Activated CD8-positive, alpha-beta memory T cell treated with anti-CD3 and anti-CD28 coated beads, Interleukin-2, amount 50 U/mL, for 24 hours (primary cell): ENCODE measurements around the gene SGF29.
"Not testable (repeated sequence)": the region's sequence is repeated elsewhere in the genome, so short reads cannot be mapped to it uniquely, and the experiment has no call there.

Experiments used
- DNase-seq: peaks from one replicate; pipeline ENCODE4 v3.0.0-alpha.2; 2020; ENCODE audit errors: extremely low read depth

The SGF29 gene

GRCh38 chr16:28612359-28613280, 58.9 kb downstream of the SGF29 start:
- not testable (repeated sequence) for DNase-seq

- DNase-seq: not testable (repeated sequence)
Observed at GRCh38 chr16:28613912-28614311, 60.2 kb downstream of the SGF29 start.

- not testable (repeated sequence) for DNase-seq
Observed at GRCh38 chr16:28614561-28614960, 60.8 kb downstream of the SGF29 start.

- DNase-seq: not testable (repeated sequence)
Observed at GRCh38 chr16:28615486-28616223, 61.9 kb downstream of the SGF29 start.

DNA sequence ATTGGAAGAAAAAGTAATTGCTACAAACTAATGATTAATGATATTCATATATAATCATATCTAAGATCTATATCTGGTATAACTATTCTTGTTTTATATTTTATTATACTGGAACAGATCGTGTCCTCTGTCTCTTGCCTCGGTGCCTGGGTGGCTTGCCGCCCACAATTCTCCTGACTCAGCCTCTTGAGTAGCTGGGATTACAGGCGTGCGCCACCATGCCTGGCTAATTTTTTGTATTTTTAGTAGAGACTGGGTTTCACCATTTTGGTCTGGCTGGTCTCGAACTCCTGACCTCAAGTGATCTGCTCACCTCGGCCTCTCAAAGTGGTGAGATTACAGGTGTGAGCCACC, 62.5 kb downstream of the SGF29 start:
- DNase-seq: not testable (repeated sequence)

DNA sequence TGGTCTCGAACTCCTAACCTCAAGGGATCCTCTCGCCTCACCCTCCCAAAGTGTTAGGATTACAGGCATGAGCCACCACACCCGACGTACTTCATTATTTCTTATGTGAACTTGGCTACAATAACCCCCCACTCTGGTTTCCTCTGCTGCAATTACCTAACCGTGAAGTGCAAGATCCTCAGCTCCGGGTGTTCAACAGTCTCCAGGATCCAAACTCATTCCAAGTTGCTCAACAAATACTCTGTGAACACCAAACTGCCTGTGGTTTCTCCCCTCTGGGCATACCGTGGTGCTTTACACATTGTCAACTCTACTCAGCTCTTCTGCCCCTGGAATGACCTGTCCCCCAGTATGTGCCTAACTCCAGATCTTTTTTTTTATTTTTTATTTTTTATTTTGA, 62.9 kb downstream of the SGF29 start:
- no peak for DNase-seq

- DNase-seq: no peak
Observed at GRCh38 chr16:28617874-28618273, 64.2 kb downstream of the SGF29 start.

GRCh38 chr16:28620316-28620715, 66.6 kb downstream of the SGF29 start:
- not testable (repeated sequence) for DNase-seq

GRCh38 chr16:28621481-28622155, 67.9 kb downstream of the SGF29 start:
- no peak for DNase-seq

GRCh38 chr16:28622532-28623171, 68.9 kb downstream of the SGF29 start:
- not testable (repeated sequence) for DNase-seq

- no peak for DNase-seq
Observed at GRCh38 chr16:28623172-28623711, 69.5 kb downstream of the SGF29 start.

- not testable (repeated sequence) for DNase-seq
Observed at GRCh38 chr16:28630905-28631304, 77.2 kb downstream of the SGF29 start.

DNA sequence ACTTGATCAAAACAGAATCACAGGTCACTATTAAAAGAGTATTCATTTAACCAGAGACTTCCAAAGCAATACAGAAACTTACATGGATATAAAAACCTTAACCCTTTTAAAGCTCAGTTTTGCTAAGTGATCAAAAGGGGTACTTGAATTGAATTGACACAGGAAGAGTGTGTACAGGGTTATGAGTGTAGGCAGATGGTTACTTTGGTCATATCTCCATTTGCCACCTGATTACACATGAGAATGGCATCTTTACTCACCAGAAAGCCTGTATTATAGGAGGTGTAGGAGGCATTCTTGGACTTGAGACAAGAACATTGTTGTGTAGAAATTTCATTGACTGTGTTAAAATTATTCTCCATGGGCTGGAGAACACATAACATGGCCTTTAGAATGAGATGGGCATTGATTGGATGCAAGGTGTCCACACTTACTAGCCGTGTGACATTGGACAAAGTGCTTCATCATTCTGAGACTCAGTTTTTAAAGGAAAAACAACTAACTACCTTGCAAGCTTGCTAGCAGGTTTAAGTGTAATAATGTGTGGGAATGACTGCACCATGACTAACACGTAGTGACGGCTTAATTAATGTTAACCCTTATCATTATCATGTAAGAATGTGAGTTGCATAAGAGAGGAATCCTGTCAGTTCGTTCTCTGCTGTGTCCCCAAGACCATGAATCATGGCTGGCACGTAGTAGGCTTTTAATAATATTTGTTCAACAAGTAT, 82.5 kb downstream of the SGF29 start:
- DNase-seq: not testable (repeated sequence)

GRCh38 chr16:28637765-28638164, 84.0 kb downstream of the SGF29 start, which contains the start of gene NPIPB8:
Gene NPIPB8, plus strand, starts transcription at chr16:28638065. Its CDS starts 296 bp downstream, at chr16:28638361.
- DNase-seq: not testable (repeated sequence)

DNA sequence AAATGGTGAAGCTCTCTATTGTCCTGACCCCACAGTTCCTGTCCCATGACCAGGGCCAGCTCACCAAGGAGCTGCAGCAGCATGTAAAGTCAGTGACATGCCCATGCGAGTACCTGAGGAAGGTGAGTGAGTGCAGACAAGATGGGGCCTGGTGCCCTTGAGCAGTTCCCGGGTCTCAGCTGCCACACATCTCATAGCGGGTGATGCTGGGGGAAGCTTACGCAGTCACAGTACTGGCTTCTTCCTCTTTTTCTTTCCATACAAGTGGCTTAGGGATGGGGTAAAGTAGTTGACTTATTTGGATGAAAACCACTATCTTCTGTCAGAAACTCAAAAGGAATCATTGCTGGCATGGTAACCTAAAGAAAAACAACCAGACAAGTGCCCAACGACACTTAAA, 84.6 kb downstream of the SGF29 start:
- not testable (repeated sequence) for DNase-seq

DNA sequence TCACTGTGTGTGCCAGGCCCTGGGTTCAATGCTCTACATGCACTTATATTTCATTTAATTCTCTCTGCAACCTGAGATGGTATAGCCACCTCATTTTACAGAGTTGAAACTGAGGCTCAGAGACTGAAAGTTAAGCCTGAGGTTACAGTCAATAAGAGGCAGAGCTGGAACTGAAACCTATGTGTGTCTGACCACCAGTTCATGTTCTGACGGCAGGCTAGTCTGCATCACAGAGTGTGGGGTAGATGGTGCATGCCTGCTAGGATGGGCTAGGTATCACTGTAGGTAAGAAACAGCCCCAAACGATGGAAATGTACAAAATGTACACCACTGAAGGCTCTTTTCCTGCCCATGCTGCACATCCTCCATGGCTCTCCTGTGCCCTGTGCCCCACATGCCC, 86.2 kb downstream of the SGF29 start:
- not testable (repeated sequence) for DNase-seq
